Calu3 (cell line): ENCODE data around the gene ATP8A2. TPM values are rescaled to one million over a fixed set of nuclear protein-coding genes. Genes with fewer than 3 reads are reported as not detected.

ENCODE experiments used
- BruUV-seq: library from RNA; stranded (reverse); fragments of 400-500 nt; replicated peaks from 2 replicates; lab custom pipeline; 2021; lab: Mats Ljungman, UMichigan
- CTCF ChIA-PET: fragments of 300-600 bp; sonication (Branson Sonifier 250); formaldehyde crosslinking; loops from one replicate; lab custom pipeline; 2022; ENCODE audit warnings: antibody characterized with exemption; lab: Charles Lee
- DNase-seq: peaks from one replicate; pipeline ENCODE4 v3.0.0; 2022
- H3K27ac Mint-ChIP-seq: one replicate; pipeline ENCODE4 v1.8.0; 2022; ENCODE audit warnings: mixed read lengths; ENCODE audit not compliant: unreplicated experiment
- H3K27me3 Mint-ChIP-seq: one replicate; pipeline ENCODE4 v1.8.0; 2022; ENCODE audit warnings: mixed read lengths; ENCODE audit not compliant: unreplicated experiment
- H3K36me3 Mint-ChIP-seq: one replicate; pipeline ENCODE4 v1.8.0; 2022; ENCODE audit warnings: mild to moderate bottlenecking, moderate library complexity, mixed read lengths; ENCODE audit not compliant: insufficient read depth, unreplicated experiment
- H3K4me1 Mint-ChIP-seq: one replicate; pipeline ENCODE4 v1.8.0; 2022; ENCODE audit warnings: mild to moderate bottlenecking, low read depth, mixed read lengths; ENCODE audit not compliant: unreplicated experiment
- H3K4me3 Mint-ChIP-seq: one replicate; pipeline ENCODE4 v1.8.0; 2022; ENCODE audit warnings: mild to moderate bottlenecking, low read depth, moderate library complexity, mixed read lengths; ENCODE audit not compliant: unreplicated experiment
- H3K9me3 Mint-ChIP-seq: one replicate; pipeline ENCODE4 v1.8.0; 2022; ENCODE audit warnings: low read depth, mixed read lengths; ENCODE audit not compliant: unreplicated experiment
- CTCF ChIP-seq: fragments of 200-600 bp; IDR thresholded peaks from one replicate; pipeline ENCODE4 v1.8.0; 2022; ENCODE audit warnings: antibody characterized with exemption; ENCODE audit not compliant: unreplicated experiment
- intact Hi-C: fragments of 100-400 bp; cut with micrococcal nuclease; formaldehyde crosslinking; loops from one replicate; pipeline ENCODE4 v1.10.0; 2022; ENCODE audit not compliant: unreplicated experiment
- total RNA-seq: library from RNA; stranded (reverse); gene quantifications from 2 replicates; pipeline ENCODE4 v1.2.3, GENCODE V29; 2022

Gene ATP8A2
- total RNA-seq, 1 experiment from 2014 or later = 0.05 TPM

- H3K27ac Mint-ChIP-seq = no peak overlapping the region
- intact Hi-C loops = no loop called here
- no peaks in the 10 kb centered on the region for H3K9me3 Mint-ChIP-seq
- H3K4me1 Mint-ChIP-seq = no peaks in the 10 kb centered on the region
- no peaks in the 10 kb centered on the region for H3K36me3 Mint-ChIP-seq
- no TSS peak for BruUV-seq
- H3K27me3 Mint-ChIP-seq = no peaks in the 10 kb centered on the region
- no peak overlapping the region for H3K4me3 Mint-ChIP-seq
- CTCF ChIA-PET = interaction anchor here (0.5 kb wide), 1 partner anchor 602 kb away, joined by 3 read pairs; no protein-coding TSS in a partner anchor
- no peak for DNase-seq
- no peak for TF ChIP-seq CTCF
Measured at GRCh38 chr13:26041444-26041843, 669.7 kb downstream of the ATP8A2 start.

- Mint-ChIP-seq H3K27me3 (no peaks in the 10 kb centered on the region), H3K9me3 (no peaks in the 10 kb centered on the region), H3K4me3 (no peak overlapping the region), H3K36me3 (no peaks in the 10 kb centered on the region), H3K27ac (no peak overlapping the region), H3K4me1 (no peaks in the 10 kb centered on the region)
- no TSS peak for BruUV-seq
- CTCF ChIA-PET = no interaction called here
- intact Hi-C loops = no loop called here
- no peak for TF ChIP-seq CTCF
- DNase-seq = no peak
Measured at GRCh38 chr13:26042785-26043184, 671.0 kb downstream of the ATP8A2 start.

- TF ChIP-seq CTCF = no peak
- no peak for DNase-seq
- no peaks in the 10 kb centered on the region for H3K4me1 Mint-ChIP-seq
- CTCF ChIA-PET = no interaction called here
- no peak overlapping the region for H3K4me3 Mint-ChIP-seq
- no peaks in the 10 kb centered on the region for H3K9me3 Mint-ChIP-seq
- no peaks in the 10 kb centered on the region for H3K27me3 Mint-ChIP-seq
- H3K36me3 Mint-ChIP-seq = peaks cover 7% of the 10 kb centered on the region
- BruUV-seq = no TSS peak
- intact Hi-C loops = no loop called here
- no peak overlapping the region for H3K27ac Mint-ChIP-seq
Measured at GRCh38 chr13:26045142-26045541, 673.4 kb downstream of the ATP8A2 start.

GRCh38 chr13:26046639-26047038, 674.9 kb downstream of the ATP8A2 start:
- no TSS peak for BruUV-seq
- DNase-seq = no peak
- intact Hi-C loops = no loop called here
- H3K36me3 Mint-ChIP-seq = peaks cover 8% of the 10 kb centered on the region
- no peaks in the 10 kb centered on the region for H3K9me3 Mint-ChIP-seq
- no peak overlapping the region for H3K27ac Mint-ChIP-seq
- TF ChIP-seq CTCF = no peak
- CTCF ChIA-PET = no interaction called here
- H3K27me3 Mint-ChIP-seq = no peaks in the 10 kb centered on the region
- H3K4me3 Mint-ChIP-seq = no peak overlapping the region
- H3K4me1 Mint-ChIP-seq = no peaks in the 10 kb centered on the region

GRCh38 chr13:26047040-26047439, 675.3 kb downstream of the ATP8A2 start:
- Mint-ChIP-seq H3K9me3 (no peaks in the 10 kb centered on the region), H3K4me1 (no peaks in the 10 kb centered on the region), H3K27me3 (no peaks in the 10 kb centered on the region), H3K4me3 (no peak overlapping the region), H3K36me3 (peaks cover 12% of the 10 kb centered on the region), H3K27ac (no peak overlapping the region)
- intact Hi-C loops = no loop called here
- CTCF ChIA-PET = no interaction called here
- no TSS peak for BruUV-seq
- TF ChIP-seq CTCF = no peak
- no peak for DNase-seq
